Neural crest cell (in vitro differentiated cells): Measurements from ENCODE around the gene CABLES2. TPM values are rescaled to one million over a fixed set of nuclear protein-coding genes. Genes with fewer than 3 reads are reported as not detected.

Experiments
- DNase-seq: peaks from one replicate; pipeline ENCODE4 v3.0.0; 2021; ENCODE audit warnings: low read depth, mixed read lengths, low spot score
- H3K27ac Mint-ChIP-seq: one replicate; pipeline ENCODE4 v1.8.0; 2021; ENCODE audit warnings: mild to moderate bottlenecking, mixed read lengths; ENCODE audit not compliant: unreplicated experiment
- H3K27me3 Mint-ChIP-seq: 2 replicates; pipeline ENCODE4 v1.8.0; 2021; ENCODE audit warnings: low read depth, mild to moderate bottlenecking, mixed read lengths
- H3K36me3 Mint-ChIP-seq: 2 replicates; pipeline ENCODE4 v1.8.0; 2021; ENCODE audit warnings: low read depth, mild to moderate bottlenecking, mixed read lengths
- H3K4me1 Mint-ChIP-seq: 2 replicates; pipeline ENCODE4 v1.8.0; 2021; ENCODE audit warnings: mixed read lengths
- H3K4me3 Mint-ChIP-seq: one replicate; pipeline ENCODE4 v1.8.0; 2021; ENCODE audit warnings: mild to moderate bottlenecking, mixed read lengths
- H3K9me3 Mint-ChIP-seq: 2 replicates; pipeline ENCODE4 v1.8.0; 2021; ENCODE audit warnings: mixed read lengths
- CTCF ChIP-seq: fragments of 200-600 bp; sonication (generic); conservative IDR thresholded peaks from 2 replicates; pipeline ENCODE4 v1.5.0; 2021; ENCODE audit warnings: antibody characterized with exemption, mild to moderate bottlenecking
- total RNA-seq: library from RNA; stranded (reverse); gene quantifications from 2 replicates; pipeline ENCODE4 v1.2.1, GENCODE V29; 2021

The CABLES2 gene
- total RNA-seq, 1 donor from 2014 or later = 26.6 TPM

- Mint-ChIP-seq H3K27me3 (no peaks in the 10 kb centered on the region), H3K27ac (peak overlapping the region; percentile 35), H3K4me1 (peaks cover 36% of the 10 kb centered on the region), H3K4me3 (peak overlapping the region; percentile 92), H3K9me3 (no peaks in the 10 kb centered on the region), H3K36me3 (peaks cover 4% of the 10 kb centered on the region)
- DNase-seq = no peak
- TF ChIP-seq CTCF = no peak
Observed at GRCh38 chr20:62387933-62388635, 19.0 kb downstream of the CABLES2 start.

- peaks cover 36% of the 10 kb centered on the region for H3K4me1 Mint-ChIP-seq
- peak overlapping the region; percentile 92 for H3K4me3 Mint-ChIP-seq
- no peaks in the 10 kb centered on the region for H3K9me3 Mint-ChIP-seq
- H3K27ac Mint-ChIP-seq = peak overlapping the region; percentile 62
- peaks cover 9% of the 10 kb centered on the region for H3K36me3 Mint-ChIP-seq
- no peak for DNase-seq
- no peak for TF ChIP-seq CTCF
- H3K27me3 Mint-ChIP-seq = no peaks in the 10 kb centered on the region
Observed at GRCh38 chr20:62387219-62387913, 19.7 kb downstream of the CABLES2 start.

- Mint-ChIP-seq H3K27me3 (no peaks in the 10 kb centered on the region), H3K27ac (peak within 1 kb of the TSS; percentile 88), H3K4me3 (peak within 1 kb of the TSS; percentile 92), H3K9me3 (peaks cover 5% of the 10 kb centered on the region), H3K36me3 (peaks cover 16% of the 10 kb centered on the region), H3K4me1 (peaks cover 42% of the 10 kb centered on the region)
- peak; percentile 83 for DNase-seq
- TF ChIP-seq CTCF = no peak
Observed at GRCh38 chr20:62386383-62387218, 20.5 kb downstream of the CABLES2 start, which contains the start of gene RPS21. Gene RPS21 (plus strand): TSS chr20:62387103. CDS start chr20:62387339, 236 bp downstream.

- Mint-ChIP-seq H3K36me3 (peaks cover 12% of the 10 kb centered on the region), H3K27me3 (no peaks in the 10 kb centered on the region), H3K4me1 (peaks cover 24% of the 10 kb centered on the region), H3K4me3 (peak overlapping the region; percentile 88), H3K27ac (no peak overlapping the region), H3K9me3 (peaks cover 5% of the 10 kb centered on the region)
- peak; percentile 74 for DNase-seq
- peak; percentile 93 for TF ChIP-seq CTCF
Observed at GRCh38 chr20:62382306-62383198, 24.5 kb downstream of the CABLES2 start.
